GM10248 (cell line): ENCODE results near the gene BEND5.

ENCODE experiments used
- CTCF ChIA-PET: fragments of 300-600 bp; sonication (Branson Sonifier 250); formaldehyde crosslinking; extraction: SDS; loops from one replicate; lab custom pipeline; 2021; ENCODE audit warnings: antibody characterized with exemption; lab: Yijun Ruan, JAX
- POLR2A ChIA-PET: fragments of 350-650 bp; sonication (Branson Sonifier 250); formaldehyde crosslinking; extraction: SDS; loops from one replicate; lab custom pipeline; 2020; ENCODE audit warnings: antibody characterized with exemption; lab: Yijun Ruan, JAX
- DNase-seq: peaks from one replicate; pipeline ENCODE4 v3.0.0; 2012; ENCODE audit errors: extremely low spot score
- CTCF ChIP-seq: IDR thresholded peaks from 2 replicates; pipeline ENCODE4 v1.5.1; 2012; ENCODE audit warnings: mild to moderate bottlenecking, low read depth; ENCODE audit errors: extremely low read depth, missing control alignments, control extremely low read depth

Gene BEND5

GRCh38 chr1:48738356-48738755 is 38.3 kb downstream of the BEND5 start:
- ChIA-PET CTCF (no interaction called here), POLR2A (no interaction called here)
- TF ChIP-seq CTCF = no peak

GRCh38 chr1:48735796-48736195 is 40.9 kb downstream of the BEND5 start:
- no peak for TF ChIP-seq CTCF
- DNase-seq = no peak
- ChIA-PET POLR2A (no interaction called here), CTCF (interaction anchor here (1.1 to 1.7 kb wide), 2 partner anchors 13 to 59 kb away, joined by 3 read pairs; no protein-coding TSS in a partner anchor)

More at GRCh38 chr1:48738356-48738755, 38.3 kb downstream of the BEND5 start:
- DNase-seq = no peak

GRCh38 chr1:48730164-48730910 is 46.4 kb downstream of the BEND5 start:
- CTCF ChIA-PET = interaction anchor here (1.6 kb wide), 1 partner anchor 53 kb away, joined by 7 read pairs; no protein-coding TSS in a partner anchor

GRCh38 chr1:48728584-48728983 is 48.1 kb downstream of the BEND5 start:
- ChIA-PET CTCF (no interaction called here), POLR2A (no interaction called here)
- DNase-seq = no peak
- TF ChIP-seq CTCF = no peak

More at GRCh38 chr1:48730164-48730910, 46.4 kb downstream of the BEND5 start:
- POLR2A ChIA-PET = no interaction called here
- DNase-seq = no peak
- no peak for TF ChIP-seq CTCF

- POLR2A ChIA-PET = no interaction called here
- CTCF ChIA-PET = interaction anchor here (1.0 kb wide), 1 partner anchor 17 kb away, joined by 3 read pairs; no protein-coding TSS in a partner anchor
- TF ChIP-seq CTCF = no peak
- no peak for DNase-seq
Measured at GRCh38 chr1:48726557-48727215, 50.0 kb downstream of the BEND5 start.

DNA sequence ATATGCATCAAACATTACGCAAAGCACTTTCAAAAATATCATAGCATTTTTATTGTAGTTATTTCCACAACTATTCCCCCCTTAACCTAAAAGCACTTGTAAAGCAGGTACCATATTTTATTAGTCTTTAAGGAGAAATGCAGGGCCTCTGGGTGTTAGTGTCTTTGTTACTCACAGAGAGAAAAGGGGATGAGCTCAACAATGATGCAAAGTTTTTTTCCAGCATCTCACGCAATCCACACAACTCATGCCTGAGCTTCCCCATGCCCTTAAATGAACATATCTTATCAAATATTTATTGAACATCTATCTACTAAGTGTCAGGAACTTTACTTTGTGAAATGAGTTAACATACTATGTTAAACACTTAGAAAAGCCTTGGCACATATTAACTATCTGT is 50.6 kb downstream of the BEND5 start:
- no peak for TF ChIP-seq CTCF
- ChIA-PET CTCF (interaction anchor here (1.0 kb wide), 1 partner anchor 17 kb away, joined by 3 read pairs; no protein-coding TSS in a partner anchor), POLR2A (no interaction called here)
- no peak for DNase-seq
